ENCODE measurements around the gene SUN1. TPM values are rescaled to one million over a fixed set of nuclear protein-coding genes. Genes with fewer than 3 reads are reported as not detected.

SUN1 gene
- total RNA-seq, 1 donor from 2014 or later = 183 TPM

DNA sequence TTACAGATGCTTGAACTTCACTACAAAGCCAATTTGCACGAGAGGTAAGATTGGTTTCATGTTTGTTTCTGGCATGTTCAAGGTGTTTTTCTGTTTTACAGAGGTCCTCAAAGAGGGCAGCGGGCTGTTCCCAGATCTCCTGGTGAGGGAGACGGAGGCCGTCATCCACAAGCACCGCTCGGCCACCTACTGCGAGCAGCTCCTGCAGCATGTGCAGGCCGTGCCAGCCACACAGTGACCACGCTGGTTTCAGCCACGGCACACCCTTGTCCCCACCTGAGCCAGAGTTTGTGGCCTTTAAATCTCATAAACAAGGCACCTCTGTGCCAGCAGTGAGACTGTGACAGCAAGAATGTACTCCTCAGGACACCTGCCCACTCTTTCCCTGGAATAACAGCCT lies 46.9 kb upstream of the SUN1 start:
- intact Hi-C loops (cut with micrococcal nuclease) = loop anchor here (5.0 to 10.0 kb wide), 2 partner anchors 49 to 87 kb away; partner anchors contain the start of gene SUN1
- TF ChIP-seq, protein P1, sequence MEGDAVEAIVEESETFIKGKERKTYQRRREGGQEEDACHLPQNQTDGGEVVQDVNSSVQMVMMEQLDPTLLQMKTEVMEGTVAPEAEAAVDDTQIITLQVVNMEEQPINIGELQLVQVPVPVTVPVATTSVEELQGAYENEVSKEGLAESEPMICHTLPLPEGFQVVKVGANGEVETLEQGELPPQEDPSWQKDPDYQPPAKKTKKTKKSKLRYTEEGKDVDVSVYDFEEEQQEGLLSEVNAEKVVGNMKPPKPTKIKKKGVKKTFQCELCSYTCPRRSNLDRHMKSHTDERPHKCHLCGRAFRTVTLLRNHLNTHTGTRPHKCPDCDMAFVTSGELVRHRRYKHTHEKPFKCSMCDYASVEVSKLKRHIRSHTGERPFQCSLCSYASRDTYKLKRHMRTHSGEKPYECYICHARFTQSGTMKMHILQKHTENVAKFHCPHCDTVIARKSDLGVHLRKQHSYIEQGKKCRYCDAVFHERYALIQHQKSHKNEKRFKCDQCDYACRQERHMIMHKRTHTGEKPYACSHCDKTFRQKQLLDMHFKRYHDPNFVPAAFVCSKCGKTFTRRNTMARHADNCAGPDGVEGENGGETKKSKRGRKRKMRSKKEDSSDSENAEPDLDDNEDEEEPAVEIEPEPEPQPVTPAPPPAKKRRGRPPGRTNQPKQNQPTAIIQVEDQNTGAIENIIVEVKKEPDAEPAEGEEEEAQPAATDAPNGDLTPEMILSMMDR (IDR thresholded peaks at IDR 0.05; ENCODE audit: borderline replicate concordance) = no peak
- Histone ChIP-seq H3K4me1 (peaks cover 20% of the 10 kb centered on the region), H3K27ac (replicated peaks) (no peak overlapping the region), H3K9me3 (replicated peaks) (no peaks in the 10 kb centered on the region), H3K27me3 (ENCODE audit: low read depth) (no peaks in the 10 kb centered on the region), H3K36me3 (peaks cover 42% of the 10 kb centered on the region), H3K4me3 (no peak overlapping the region)
- no peak for DNase-seq

DNA sequence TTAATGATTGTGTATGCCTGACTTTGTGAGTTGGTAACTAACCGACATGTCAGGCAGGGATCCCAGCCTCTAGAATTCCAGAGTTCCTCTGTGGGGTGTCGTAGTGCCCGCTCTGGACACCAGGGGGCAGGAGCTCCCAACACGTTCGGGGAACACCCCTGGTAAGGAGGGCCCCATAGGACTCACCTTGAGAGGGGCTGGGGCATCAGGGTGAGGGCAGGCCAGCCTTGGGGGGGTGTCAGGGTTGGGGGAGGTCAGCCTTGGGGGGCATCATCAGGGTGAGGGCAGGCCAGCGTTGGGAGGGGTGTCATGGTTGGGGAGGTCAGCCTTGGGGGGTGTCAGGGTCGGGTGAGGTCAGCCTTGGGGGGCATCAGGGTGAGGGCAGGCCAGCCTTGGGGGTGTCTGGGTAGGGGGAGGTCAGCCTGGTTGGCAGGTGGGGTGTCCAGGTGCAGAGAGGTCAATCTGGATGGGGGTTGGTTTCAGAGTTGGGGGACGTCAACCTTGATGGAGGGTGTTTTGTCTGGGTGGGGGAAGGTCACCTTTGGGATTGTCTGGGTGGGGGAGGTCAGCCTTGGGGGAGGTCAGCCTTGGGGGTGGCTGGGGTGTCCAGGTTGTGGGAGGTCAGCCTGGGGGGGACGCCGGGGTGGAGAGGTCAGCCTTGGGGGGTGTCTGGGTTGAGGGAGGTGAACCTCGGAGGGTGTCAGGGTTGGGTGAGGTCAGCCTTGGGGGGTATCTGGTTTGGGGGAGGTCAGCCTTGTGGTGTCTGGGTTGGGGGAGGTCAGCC lies 45.6 kb upstream of the SUN1 start:
- intact Hi-C loops (cut with micrococcal nuclease) = loop anchor here (5.0 to 10.0 kb wide), 2 partner anchors 48 to 86 kb away; partner anchors contain the start of gene SUN1
- TF ChIP-seq, protein P1 (IDR thresholded peaks at IDR 0.05; ENCODE audit: borderline replicate concordance) = peak; percentile 80
- Histone ChIP-seq H3K4me3 (no peak overlapping the region), H3K4me1 (peaks cover 8% of the 10 kb centered on the region), H3K27ac (replicated peaks) (no peak overlapping the region), H3K27me3 (ENCODE audit: low read depth) (no peaks in the 10 kb centered on the region), H3K36me3 (peaks cover 39% of the 10 kb centered on the region), H3K9me3 (replicated peaks) (no peaks in the 10 kb centered on the region)
- peak; percentile 74 for DNase-seq

DNA sequence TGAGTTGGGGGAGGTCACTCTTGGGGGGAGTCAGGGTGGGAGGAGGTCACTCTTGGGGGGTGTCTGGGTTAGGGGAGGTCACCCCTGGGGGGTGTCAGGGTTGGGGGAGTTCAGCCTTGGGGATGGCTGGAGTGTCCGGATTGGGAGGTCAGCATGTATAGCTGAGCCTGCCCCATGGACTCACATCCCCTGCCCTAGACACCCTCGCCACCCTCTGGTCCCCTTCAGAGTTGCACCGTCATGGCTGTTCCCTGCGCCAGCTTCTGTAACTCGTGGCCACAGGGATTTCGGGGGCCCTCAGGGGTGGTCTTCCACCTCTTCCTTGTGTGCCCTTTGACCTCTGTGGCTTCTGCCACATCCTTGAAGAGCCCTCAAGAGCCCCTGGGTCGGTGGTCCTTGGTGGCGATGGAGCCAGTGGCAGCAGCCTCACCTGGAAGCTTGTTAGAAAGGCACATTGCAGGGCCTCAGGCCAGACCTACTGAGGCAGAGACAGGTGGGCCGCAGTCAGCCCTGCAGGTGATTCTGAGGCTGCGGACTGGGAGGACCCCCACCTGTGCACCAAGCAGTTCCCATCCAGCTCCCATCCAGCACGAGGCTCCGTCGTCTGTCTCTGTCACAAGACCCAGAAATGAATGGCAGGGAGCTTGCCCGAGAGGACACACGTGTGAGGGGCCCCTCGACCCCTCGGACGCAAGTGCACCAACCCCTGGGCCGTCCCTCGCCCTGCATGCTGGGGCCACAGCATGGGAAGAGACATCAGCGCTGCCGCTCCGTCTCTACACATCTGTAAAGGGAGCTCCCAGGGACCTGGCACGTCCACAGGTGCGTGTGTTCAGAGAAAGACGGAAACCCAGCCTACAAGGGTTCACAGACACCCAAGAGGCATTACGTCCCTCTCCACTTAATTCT lies 44.7 kb upstream of the SUN1 start:
- H3K27ac ChIP-seq (replicated peaks) = no peak overlapping the region

DNA sequence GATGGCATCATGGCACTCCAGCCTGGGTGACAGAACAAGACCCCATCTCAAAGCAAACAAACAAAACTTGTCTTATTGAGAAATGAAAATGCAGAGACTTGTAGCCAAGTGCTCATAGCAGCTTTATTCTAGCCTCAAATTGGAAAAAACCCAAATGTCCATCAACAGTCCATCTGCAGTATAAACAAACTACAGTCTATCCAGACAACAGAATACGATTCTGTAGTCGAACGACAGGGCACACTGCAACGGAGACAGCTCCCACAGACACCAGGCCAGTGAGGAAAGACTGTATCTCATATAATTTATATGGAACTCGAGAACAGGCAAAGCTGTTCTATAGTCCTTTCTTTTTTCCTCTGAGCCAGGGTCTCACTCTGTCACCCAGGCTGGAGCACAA lies 40.8 kb upstream of the SUN1 start:
- Histone ChIP-seq H3K4me3 (no peak overlapping the region), H3K27ac (replicated peaks) (no peak overlapping the region), H3K27me3 (ENCODE audit: low read depth) (no peaks in the 10 kb centered on the region), H3K4me1 (peaks cover 10% of the 10 kb centered on the region), H3K9me3 (replicated peaks) (no peaks in the 10 kb centered on the region), H3K36me3 (no peaks in the 10 kb centered on the region)
- TF ChIP-seq, protein P1 (IDR thresholded peaks at IDR 0.05; ENCODE audit: borderline replicate concordance) = no peak
- no peak for DNase-seq
- intact Hi-C loops (cut with micrococcal nuclease) = no loop called here

More for the DNA sequence above, 44.7 kb upstream of the SUN1 start:
- Histone ChIP-seq H3K36me3 (peaks cover 31% of the 10 kb centered on the region), H3K4me3 (no peak overlapping the region), H3K4me1 (peaks cover 6% of the 10 kb centered on the region), H3K27me3 (ENCODE audit: low read depth) (no peaks in the 10 kb centered on the region), H3K9me3 (replicated peaks) (no peaks in the 10 kb centered on the region)
- no peak for DNase-seq
- TF ChIP-seq, protein P1 (IDR thresholded peaks at IDR 0.05; ENCODE audit: borderline replicate concordance) = no peak
- intact Hi-C loops (cut with micrococcal nuclease) = loop anchor here (5.0 to 10.0 kb wide), 2 partner anchors 47 to 85 kb away; partner anchors contain the start of gene SUN1

DNA sequence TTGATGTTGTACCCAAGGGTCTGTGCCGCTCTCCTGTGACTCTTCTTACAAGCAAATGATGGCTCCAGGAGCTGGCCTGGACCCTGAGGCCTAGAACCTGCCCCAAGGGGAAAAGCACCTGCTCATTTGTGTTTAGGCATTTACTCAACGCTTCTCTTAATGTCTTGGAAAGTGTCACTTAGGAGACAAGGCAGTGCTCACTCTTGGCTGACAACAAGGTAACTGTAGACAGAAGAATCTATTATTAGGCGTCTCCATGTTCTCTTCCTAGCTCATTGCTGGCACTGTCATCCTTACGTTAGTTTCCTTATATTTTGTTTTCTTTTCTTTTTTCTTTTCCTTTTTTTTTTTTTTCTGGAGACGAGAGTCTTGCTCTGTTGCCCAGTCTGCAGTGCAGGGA lies 38.1 kb upstream of the SUN1 start:
- Histone ChIP-seq H3K4me1 (peaks cover 9% of the 10 kb centered on the region), H3K36me3 (no peaks in the 10 kb centered on the region), H3K9me3 (replicated peaks) (no peaks in the 10 kb centered on the region), H3K27ac (replicated peaks) (peak overlapping the region; percentile 59), H3K27me3 (ENCODE audit: low read depth) (no peaks in the 10 kb centered on the region), H3K4me3 (no peak overlapping the region)
- intact Hi-C loops (cut with micrococcal nuclease) = no loop called here
- DNase-seq = no peak
- TF ChIP-seq, protein P1 (IDR thresholded peaks at IDR 0.05; ENCODE audit: borderline replicate concordance) = no peak
